Activated CD4-positive, alpha-beta T cell treated with anti-CD3 and anti-CD28 coated beads, Interleukin-2, Interleukin-4, amounts not matched to agents 100 ng/mL and 50 ng/mL, durations not matched to agents 16 hours and 8 hours (primary cell): ENCODE results near the gene NUP155.
"Not testable (repeated sequence)": the region's sequence is repeated elsewhere in the genome, so short reads cannot be mapped to it uniquely, and the experiment has no call there.

Experiments
- DNase-seq: peaks from one replicate; pipeline ENCODE4 v3.0.0-alpha.2; 2020; ENCODE audit warnings: low spot score

The NUP155 gene

DNA sequence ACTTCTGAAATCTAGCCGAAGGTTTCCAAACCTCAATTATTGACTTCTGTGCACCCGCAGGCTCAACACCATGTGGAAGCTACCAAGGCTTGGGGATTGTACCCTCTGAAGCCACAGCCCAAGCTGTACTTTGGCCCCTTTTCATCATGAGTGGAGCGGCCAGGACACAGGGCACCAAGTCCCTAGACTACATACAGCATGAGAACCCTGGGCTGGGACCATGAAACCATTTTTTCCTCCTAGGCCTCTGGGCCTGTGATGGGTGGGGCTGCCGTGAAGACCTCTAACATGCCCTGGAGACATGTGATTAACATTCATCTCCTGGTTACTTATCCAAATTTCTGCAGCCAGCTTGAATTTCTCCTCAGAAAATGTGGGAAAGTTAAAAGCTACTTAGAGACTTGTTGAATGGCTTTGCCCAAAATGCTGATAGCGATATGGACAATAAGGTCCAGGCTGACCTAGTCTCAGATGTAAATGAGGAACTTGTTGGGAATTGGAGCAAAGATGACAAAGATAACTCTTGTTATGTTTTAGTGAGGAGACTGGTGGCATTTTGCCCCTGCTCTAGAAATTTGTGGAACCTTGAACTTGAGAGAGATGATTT lies 87.6 kb downstream of the NUP155 start:
- DNase-seq, result no peak

- no peak for DNase-seq
Observed at GRCh38 chr5:37275511-37275910, 95.4 kb downstream of the NUP155 start.

- no peak for DNase-seq
Observed at GRCh38 chr5:37272511-37272910, 98.4 kb downstream of the NUP155 start.

- DNase-seq, result not testable (repeated sequence)
Observed at GRCh38 chr5:37268100-37268499, 102.8 kb downstream of the NUP155 start.

GRCh38 chr5:37255774-37256358 lies 115.0 kb downstream of the NUP155 start:
- no peak for DNase-seq

- DNase-seq, result no peak
Observed at GRCh38 chr5:37254581-37254980, 116.3 kb downstream of the NUP155 start.

DNA sequence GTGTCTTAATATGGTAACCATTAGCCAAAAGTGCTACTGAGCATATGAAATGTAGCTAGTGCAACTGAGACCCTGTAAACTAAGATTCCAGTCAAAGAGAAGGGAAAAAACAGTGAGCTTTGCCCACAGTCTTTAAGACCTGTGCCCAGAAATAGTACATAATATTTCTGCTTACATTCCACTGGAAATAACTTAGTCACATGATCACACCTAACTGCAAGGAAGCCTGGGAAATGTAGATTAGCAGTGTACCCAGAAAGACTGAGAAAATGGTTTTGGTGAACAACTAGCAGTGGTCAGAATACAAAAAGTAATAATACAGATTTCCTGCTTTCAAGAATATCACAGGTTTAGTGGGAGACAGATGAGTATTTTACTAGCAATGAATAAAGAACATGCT lies 119.2 kb downstream of the NUP155 start:
- no peak for DNase-seq

GRCh38 chr5:37249815-37250164 lies 121.1 kb downstream of the NUP155 start:
- DNase-seq, result no peak

DNA sequence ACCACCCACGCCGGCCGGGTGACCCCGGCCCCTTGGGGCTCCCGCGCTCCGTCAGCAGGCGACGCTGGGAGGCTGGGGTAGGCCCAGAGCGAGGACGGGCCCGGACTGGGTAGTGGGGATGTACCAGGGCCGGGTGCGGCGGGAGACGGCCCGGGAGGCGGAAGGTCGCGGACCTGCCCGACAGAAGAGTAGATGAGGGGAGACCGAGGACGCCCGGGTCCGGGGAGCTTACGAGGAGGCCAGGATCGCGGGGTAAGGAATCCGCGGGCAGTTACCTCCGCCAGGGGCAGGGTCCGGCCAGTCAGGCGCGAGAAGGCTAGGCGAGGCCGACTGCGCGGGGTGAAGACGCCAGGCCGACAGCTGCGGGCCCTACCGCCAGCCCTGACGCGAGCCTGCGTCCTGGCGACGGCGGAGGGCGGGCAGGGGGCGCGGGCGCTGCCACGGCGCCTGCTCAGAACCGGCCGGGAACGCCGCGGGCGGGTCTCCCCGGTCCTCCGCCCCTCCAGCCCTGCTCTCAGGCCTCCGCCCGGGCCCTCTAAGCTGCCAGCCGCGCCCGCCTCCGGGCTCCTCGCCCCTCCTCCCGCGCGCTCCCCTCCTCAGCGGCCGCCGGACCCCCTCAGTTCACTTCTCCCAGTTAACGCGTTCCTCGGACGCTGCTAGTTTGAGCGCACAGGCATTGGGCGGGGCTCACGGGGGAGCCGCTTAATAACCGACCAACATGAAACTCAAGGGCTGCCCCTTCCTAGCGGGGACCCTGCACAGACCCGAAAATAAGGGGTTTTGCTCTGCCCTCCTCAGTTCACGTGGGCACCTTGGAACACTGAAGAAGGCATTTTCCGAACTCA lies 121.7 kb downstream of the NUP155 start, which contains the start of gene CPLANE1:
Gene CPLANE1 (minus strand): TSS at position 407 of the 845 bp plus-strand sequence. CDS start 1,678 bp downstream, outside the sequence.
- peak; percentile 56 for DNase-seq

- DNase-seq, result no peak
Observed at GRCh38 chr5:37248421-37248969, 122.4 kb downstream of the NUP155 start.

DNA sequence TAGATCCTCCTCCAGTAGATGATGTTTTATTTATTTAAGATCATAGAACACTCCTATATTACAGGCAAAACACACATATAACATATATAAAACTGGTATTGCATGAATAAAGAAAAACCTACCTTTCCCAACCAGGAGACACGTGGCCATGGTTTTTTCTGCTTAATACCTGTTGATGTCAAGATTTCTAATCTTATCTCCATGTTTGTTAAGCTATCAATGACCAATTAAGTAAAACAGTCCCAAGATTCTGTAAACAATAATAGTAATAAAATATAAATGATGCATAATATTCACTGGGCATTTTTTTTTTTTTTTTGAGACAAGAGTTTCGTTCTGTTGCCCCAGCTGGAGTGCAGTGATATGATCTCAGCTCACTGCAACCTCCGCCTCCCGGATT lies 123.4 kb downstream of the NUP155 start:
- DNase-seq, result no peak

DNA sequence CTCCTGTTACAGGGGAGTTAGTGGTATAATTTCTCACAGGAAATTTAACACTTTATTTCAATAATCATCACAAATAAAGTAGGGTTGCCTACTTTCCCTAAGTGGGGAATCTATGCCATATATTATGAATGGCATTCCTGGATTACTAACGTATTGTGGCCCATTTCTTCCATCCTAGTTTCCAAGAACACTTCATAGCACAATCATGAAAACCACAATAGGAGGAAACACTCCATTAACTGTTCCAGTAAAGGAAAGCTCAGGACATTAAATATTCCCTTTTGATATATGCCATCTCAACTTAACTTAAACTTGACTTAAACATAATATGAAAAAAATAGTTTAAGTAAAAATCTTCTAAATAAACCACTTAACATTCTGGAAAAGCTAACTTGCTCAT lies 123.9 kb downstream of the NUP155 start:
- DNase-seq, result no peak
